SKM-1 treated with dmso at 0.1 percent for 144 hours (cell line): ENCODE results near the gene NTN3.

Experiments
- DNase-seq: peaks from one replicate; lab custom pipeline; 2025; ENCODE audit not compliant: unreplicated experiment; lab: John Stamatoyannopoulos, UW

Gene NTN3

DNA sequence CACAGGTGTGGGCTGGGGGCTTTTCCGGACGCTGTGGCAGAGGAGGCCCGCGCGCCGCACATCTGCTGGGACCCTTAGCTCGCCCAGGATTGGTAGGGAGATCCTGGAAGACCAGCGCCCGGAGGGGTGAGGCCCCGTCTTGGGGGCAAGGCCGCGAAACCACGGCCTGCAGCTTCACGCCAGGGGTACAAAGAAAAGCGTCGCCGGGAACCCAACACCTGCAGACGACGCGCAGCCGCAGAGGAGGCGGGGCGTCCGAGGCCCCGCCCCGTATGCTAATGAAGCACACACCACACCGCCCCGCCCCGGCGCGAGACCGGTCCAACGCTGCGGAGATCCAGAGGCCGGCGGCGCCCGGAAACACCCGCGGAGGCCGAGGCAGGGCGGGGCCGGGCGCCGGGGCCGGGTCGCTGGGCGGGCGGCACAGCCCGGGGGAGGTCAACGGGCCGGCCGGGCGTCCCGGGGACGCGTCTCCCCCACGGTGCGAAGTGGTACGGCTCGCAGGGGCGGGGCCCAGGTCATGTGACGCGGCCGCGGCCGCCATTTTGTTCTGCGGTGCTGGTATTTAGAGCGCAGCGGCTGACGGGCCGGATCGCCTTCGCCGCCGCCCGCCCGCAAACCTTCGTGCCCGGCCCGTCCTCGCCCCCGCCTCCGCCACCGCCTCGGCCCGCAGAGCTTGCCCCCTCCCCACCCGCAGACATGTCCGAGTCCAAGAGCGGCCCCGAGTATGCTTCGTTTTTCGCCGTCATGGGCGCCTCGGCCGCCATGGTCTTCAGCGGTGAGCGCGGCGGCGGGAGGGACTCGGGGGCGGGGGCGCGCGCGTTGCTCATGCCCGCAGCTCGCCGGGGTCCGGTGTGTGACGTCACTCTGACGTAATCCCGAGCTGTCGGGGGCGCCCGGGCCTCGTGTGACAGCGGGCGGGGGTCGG lies 42.6 kb downstream of the NTN3 start, which contains the start of gene ATP6V0C:
Gene ATP6V0C, plus strand, starts transcription at position 548 of the 928 bp plus-strand sequence. Its CDS starts 152 bp downstream, at position 700.
- peak; percentile 71 for DNase-seq

DNA sequence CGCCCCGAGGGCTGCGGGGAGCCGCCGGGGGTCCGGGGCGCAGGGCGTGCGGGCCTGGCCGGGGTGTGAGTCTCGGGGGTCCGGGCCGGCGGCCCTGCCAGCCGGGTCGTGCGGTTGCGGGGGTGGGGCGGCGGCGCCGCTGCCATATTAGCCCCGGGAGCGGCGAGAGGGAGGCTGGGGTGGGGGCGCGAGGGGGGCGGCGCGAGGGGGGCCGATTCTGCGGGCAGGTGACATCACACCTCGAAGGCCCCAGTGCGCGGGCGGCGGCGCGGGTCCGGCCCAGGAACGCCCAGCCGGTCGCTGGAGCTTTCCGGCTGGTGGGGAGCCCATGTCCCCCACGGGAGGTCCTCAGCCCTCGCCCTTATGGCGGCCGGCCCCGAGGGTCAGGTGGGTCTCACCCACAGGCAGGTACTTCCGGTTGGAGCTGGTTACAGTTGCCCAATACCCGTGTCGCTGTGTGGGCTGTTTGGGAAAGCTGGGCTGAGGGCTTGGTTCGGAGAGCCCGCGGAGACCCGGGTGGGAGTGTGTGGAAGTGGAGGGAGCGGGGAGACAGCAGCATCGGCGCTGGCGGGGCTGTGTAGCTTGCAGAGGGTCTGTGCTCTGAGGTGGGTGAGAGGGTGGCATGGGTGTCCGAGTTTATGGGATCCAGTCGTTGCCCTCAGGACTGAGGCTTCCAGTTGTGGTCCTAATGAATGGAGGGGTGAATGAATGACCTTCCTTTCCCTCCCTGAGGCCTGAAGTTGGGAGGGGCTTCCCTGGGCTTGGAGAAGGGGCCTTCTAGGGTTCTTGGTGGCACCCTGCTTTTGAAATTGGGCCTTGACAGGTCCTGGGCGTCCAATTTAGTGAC lies 43.5 kb downstream of the NTN3 start:
- no peak for DNase-seq

DNA sequence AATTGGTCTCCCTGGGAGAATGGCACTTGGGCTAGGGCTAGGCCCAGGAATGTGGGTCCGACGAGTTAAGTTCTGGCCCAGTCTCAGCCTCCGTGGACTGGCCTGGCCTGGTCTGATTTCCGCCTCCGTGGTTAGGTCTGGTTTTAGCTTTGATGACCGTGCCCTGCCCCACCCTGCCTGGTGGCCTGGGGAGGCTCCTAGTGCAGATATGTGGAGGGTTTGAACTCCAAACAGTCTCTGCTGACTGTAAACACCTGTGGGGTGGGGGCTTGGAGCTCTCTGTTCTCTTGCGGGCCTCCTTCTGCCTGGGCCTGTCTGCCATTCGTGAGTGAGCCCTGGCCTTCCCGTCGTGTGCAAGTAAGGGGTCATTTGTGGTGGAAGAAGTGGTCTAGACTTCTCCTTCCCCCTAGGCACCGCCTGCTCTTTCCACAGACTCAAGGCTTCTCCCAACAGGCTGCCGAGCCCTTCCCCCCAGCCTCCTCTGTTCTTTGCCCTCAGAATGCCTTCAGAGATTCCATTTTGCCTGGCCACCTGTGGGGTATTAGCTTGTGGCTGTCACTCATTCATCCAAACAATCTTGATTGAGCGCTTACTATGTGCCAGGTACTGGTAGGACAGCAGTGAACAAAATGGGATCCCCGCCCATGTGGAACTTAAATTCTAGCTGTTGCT lies 44.2 kb downstream of the NTN3 start:
- DNase-seq, result peak; percentile 50

DNA sequence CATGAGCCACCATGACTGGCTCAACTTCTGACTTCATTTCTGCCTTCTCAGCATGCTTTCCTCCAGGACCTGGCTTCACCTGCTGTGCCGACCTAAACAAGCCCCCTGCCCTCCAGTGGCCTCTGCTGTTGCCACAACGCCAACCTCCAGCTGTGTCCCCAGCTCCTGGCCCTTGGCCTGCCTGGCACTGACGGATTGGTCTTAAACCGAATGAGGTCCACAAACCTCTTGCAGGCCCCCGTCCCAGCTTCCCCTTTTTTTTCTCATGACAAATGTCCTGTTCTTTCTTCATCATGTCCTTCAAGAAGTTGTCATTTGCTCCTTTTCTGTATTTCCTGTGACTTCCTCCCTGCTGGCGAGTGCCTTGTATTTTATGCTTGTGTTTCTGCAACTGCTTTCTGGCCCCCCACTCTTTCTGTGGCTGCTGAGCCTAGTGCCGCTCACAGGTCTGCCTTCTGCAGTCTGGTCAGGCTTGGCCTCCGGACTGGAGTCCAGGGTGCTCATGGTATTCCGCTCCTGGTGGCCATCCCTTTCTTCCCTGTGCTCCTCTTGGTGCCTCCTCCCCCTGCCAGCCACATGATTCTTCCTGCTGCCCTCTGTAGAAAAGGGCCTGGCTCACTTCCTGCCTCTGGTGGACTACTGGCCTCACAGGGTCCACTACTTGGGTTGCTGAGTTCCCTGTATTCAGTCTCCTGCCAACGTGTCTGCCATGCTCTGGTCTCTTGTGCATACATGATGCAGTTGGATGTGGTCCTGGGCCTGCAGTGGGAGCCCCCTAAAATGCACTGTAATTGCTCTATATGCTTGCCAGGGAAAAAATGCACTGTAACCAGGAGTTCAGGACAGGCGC lies 45.5 kb downstream of the NTN3 start:
- peak; percentile 78 for DNase-seq

DNA sequence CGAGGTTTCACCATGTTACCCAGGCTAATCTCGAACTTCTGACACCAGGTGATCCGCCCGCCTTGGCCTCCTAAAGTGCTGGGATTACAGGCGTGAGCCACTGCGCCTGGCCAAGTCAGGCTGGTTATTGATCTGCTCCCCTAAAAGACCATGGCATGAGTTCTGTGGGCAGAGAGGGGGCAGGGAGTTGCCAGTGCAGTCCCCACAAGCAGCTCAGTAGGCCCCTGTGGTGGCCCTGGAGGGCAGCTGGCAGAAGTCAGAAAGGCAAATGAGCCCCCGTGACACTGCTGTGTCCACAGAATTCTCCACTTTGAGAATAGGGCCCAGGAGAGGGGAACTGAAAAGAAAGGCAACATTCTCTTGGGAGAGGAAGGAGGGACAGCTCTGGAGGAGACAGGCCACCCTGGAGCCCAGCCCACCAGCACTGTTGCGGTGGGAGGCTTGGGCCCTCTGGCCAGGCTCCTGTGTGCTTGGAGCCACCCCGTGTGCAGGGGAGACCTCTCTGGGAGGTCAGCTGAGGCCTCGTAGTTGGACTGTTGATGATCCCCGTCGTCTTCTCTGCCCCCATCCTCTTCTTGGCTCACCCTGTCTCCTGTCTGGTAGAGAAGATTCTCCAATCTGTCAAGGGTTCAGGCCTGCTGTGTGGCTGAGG lies 47.0 kb downstream of the NTN3 start:
- DNase-seq, result no peak

DNA sequence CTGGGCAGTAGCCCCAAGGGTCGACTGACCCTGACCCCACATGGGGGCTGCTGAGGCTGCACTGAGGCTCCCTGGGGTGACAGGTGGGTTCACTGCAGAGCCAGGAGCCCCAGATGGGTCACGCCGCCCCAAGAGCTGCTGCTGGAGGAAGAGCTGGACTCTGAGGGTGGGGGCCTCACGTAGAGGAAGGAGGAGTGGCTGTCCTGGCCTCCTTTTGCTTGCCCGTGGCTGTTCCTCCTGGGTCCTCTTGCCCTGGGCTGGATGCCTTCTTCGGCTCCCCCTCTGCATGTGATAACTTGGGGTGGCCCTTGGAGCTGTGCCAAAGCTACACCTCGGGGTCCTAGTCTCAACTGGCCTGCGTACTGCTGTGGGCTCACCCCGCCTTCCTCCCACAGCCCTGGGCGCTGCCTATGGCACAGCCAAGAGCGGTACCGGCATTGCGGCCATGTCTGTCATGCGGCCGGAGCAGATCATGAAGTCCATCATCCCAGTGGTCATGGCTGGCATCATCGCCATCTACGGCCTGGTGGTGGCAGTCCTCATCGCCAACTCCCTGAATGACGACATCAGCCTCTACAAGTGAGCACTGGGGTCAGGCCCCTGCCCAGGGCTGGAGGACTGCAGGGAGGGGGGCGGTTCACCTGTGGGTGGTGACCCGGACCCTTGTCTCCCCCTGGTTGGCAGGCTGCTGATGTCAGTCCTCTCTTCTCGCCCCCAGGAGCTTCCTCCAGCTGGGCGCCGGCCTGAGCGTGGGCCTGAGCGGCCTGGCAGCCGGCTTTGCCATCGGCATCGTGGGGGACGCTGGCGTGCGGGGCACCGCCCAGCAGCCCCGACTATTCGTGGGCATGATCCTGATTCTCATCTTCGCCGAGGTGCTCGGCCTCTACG lies 48.0 kb downstream of the NTN3 start:
- no peak for DNase-seq

DNA sequence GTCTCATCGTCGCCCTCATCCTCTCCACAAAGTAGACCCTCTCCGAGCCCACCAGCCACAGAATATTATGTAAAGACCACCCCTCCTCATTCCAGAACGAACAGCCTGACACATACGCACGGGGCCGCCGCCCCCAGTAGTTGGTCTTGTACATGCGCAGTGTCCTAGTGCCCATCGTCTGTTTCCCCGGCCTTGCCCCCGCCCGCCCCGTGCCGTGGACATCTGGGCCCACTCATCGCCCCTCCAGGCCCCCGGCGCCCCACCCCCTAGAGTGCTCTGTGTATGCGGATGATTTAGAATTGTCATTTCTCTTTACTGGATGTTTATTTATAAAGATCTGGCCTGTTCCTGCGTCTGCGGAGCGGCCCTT lies 48.6 kb downstream of the NTN3 start:
- no peak for DNase-seq

DNA sequence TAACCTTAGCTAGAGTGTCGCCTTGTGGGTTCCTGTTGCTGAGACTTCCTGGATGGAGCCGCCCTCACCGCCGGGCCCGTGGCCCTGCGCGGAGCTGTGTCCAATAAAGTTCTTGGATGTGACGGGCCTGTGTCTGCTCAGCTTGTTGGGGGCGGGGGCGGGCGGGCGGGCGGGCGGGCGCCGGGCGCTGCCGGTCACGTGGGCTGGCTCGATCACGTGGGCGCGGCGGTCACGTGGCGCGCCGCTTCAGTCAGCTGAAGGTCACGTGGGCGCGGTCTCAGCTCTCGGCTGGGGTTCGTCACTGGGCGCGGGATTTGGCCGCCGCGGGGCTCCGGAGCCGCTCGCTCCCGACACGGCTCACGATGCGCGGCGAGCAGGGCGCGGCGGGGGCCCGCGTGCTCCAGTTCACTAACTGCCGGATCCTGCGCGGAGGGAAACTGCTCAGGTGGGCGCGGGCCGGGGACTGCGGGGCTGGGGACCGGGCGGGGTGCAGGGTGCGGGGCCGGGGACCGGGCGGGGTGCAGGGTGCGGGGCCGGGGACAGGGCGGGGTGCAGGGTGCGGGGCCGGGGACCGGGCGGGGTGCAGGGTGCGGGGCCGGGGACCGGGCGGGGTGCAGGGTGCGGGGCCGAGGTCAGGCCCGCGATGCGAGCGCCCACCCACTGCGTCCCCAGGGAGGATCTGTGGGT lies 49.1 kb downstream of the NTN3 start, which contains the start of gene AMDHD2:
Gene AMDHD2, plus strand, starts transcription at position 275 of the 687 bp plus-strand sequence. Its CDS starts 88 bp downstream, at position 363.
- peak; percentile 32 for DNase-seq

DNA sequence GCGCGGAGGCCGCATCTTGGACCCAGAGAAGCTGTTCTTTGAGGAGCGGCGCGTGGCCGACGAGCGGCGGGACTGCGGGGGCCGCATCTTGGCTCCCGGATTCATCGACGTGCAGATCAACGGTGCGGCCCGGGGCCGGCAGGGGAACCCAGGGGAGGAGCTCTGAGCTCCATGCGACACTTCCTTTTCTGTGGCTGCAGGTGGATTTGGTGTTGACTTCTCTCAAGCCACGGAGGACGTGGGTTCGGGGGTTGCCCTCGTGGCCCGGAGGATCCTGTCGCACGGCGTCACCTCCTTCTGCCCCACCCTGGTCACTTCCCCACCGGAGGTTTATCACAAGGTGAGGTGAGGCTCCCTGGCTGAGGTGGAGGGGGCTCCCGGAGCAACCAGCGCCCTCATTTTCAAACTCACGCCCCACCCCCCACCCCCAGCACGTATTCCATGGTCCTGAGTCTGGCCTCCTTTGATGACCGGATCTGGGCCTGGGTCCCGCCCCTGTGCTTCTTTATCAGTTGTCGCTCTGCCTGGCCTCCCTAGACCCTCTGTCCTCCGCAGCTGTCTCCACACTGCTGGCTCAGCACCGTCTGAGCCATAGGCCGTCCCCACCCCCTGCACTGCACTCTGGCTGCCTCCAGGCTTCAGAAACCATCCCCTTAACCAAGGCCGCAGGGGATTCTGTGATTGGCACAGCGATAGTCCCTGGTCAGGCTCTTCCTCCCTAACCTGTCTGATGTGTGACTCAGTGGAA lies 49.9 kb downstream of the NTN3 start:
- DNase-seq, result no peak
